OCI-LY1 (cell line): ENCODE results near the gene CST4.

Experiments used
- EZH2 ChIP-seq: fragments of 200-600 bp; sonication (generic), shearing (Covaris generic); IDR thresholded peaks from 2 replicates; pipeline ENCODE4 v1.8.0; 2017; ENCODE audit warnings: borderline replicate concordance, mixed run types, mild to moderate bottlenecking, antibody characterized with exemption, low read length, moderate library complexity, mixed read lengths
- TF ChIP-seq, protein P1 (sequence below): fragments of 200-600 bp; sonication (generic), shearing (Covaris generic); IDR thresholded peaks from 2 replicates; pipeline ENCODE4 v1.5.1; 2017; ENCODE audit warnings: mild to moderate bottlenecking, antibody characterized with exemption, low read length, moderate library complexity, mixed read lengths

DNA sequence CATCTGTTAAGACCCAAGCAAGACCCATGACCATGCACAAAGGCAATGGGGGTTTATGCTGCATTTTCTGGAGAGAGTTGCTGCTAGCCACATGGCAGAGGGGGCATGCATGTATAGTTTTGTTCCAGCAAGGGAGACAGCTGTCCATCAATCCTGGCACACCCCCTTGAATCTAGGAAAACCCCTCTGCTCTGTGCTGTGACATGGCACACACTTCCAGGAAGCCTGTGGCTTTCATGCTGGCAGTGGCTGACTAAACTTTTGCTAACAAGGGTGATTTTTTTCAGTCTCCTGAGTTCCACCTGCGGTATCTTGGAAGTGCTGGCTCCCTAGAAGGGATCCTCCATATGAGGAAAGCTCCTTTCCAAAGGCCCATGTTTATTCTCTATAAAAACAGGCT, 9.1 kb upstream of the CST4 start:
- TF ChIP-seq, protein P1, sequence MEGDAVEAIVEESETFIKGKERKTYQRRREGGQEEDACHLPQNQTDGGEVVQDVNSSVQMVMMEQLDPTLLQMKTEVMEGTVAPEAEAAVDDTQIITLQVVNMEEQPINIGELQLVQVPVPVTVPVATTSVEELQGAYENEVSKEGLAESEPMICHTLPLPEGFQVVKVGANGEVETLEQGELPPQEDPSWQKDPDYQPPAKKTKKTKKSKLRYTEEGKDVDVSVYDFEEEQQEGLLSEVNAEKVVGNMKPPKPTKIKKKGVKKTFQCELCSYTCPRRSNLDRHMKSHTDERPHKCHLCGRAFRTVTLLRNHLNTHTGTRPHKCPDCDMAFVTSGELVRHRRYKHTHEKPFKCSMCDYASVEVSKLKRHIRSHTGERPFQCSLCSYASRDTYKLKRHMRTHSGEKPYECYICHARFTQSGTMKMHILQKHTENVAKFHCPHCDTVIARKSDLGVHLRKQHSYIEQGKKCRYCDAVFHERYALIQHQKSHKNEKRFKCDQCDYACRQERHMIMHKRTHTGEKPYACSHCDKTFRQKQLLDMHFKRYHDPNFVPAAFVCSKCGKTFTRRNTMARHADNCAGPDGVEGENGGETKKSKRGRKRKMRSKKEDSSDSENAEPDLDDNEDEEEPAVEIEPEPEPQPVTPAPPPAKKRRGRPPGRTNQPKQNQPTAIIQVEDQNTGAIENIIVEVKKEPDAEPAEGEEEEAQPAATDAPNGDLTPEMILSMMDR: no peak
- no peak for TF ChIP-seq EZH2
